OCI-LY1 (cell line): Measurements from ENCODE around the gene PTK7.

Source experiments
- H2AFZ ChIP-seq: fragments of 200-600 bp; sonication (generic), shearing (Covaris generic); 2 replicates; pipeline ENCODE4 v1.6.0; 2014; ENCODE audit warnings: antibody characterized with exemption, mild to moderate bottlenecking, low read length
- H3F3A ChIP-seq: fragments of 200-600 bp; sonication (generic), shearing (Covaris generic); 2 replicates; pipeline ENCODE4 v1.6.0; 2014; ENCODE audit warnings: mild to moderate bottlenecking, antibody characterized with exemption, low read length, moderate library complexity; ENCODE audit not compliant: insufficient read depth
- H3K27ac ChIP-seq: fragments of 200-600 bp; sonication (generic); 2 replicates; pipeline ENCODE4 v1.5.1; 2014; ENCODE audit warnings: low read length, mixed run types, mild to moderate bottlenecking, low read depth; ENCODE audit not compliant: poor library complexity, severe bottlenecking
- H3K27me3 ChIP-seq: fragments of 200-600 bp; sonication (generic); 2 replicates; pipeline ENCODE4 v1.6.0; 2014; ENCODE audit warnings: antibody characterized with exemption, mild to moderate bottlenecking, low read length, moderate library complexity; ENCODE audit not compliant: insufficient read depth
- H3K36me3 ChIP-seq: fragments of 200-600 bp; sonication (generic); 2 replicates; pipeline ENCODE4 v1.6.1; 2014; ENCODE audit warnings: mild to moderate bottlenecking, antibody characterized with exemption, low read length, moderate library complexity, mixed read lengths; ENCODE audit not compliant: insufficient read depth
- H3K4me1 ChIP-seq: fragments of 200-600 bp; sonication (generic); 2 replicates; pipeline ENCODE4 v1.5.1; 2014; ENCODE audit warnings: mild to moderate bottlenecking, low read length, moderate library complexity; ENCODE audit not compliant: insufficient read depth, severe bottlenecking
- H3K4me2 ChIP-seq: fragments of 200-600 bp; sonication (generic), shearing (Covaris generic); 2 replicates; pipeline ENCODE4 v1.6.1; 2014; ENCODE audit warnings: low read length
- H3K4me3 ChIP-seq: fragments of 200-600 bp; sonication (generic); 2 replicates; pipeline ENCODE4 v1.5.1; 2014; ENCODE audit warnings: low read length, low read depth, mild to moderate bottlenecking, mixed read lengths; ENCODE audit not compliant: poor library complexity, severe bottlenecking
- H3K79me2 ChIP-seq: fragments of 200-600 bp; shearing (Covaris generic); 2 replicates; pipeline ENCODE4 v1.6.1; 2016; ENCODE audit warnings: mixed run types, low read length, mixed read lengths; ENCODE audit not compliant: insufficient read depth
- H3K9ac ChIP-seq: fragments of 200-600 bp; sonication (generic), shearing (Covaris generic); 2 replicates; pipeline ENCODE4 v1.6.1; 2014; ENCODE audit warnings: mild to moderate bottlenecking, low read length, mixed read lengths
- H3K9me2 ChIP-seq: fragments of 200-600 bp; sonication (generic), shearing (Covaris generic); 2 replicates; pipeline ENCODE4 v1.6.1; 2014; ENCODE audit warnings: low read depth, mild to moderate bottlenecking, low read length, mixed read lengths
- H3K9me3 ChIP-seq: fragments of 200-600 bp; shearing (Covaris generic); 2 replicates; pipeline ENCODE4 v1.6.1; 2014; ENCODE audit warnings: low read length, mixed read lengths
- H4K20me1 ChIP-seq: fragments of 200-600 bp; sonication (generic), shearing (Covaris generic); 2 replicates; pipeline ENCODE4 v1.6.0; 2016; ENCODE audit warnings: mild to moderate bottlenecking, low read length; ENCODE audit not compliant: insufficient read depth
- EZH2 ChIP-seq: fragments of 200-600 bp; sonication (generic), shearing (Covaris generic); IDR thresholded peaks from 2 replicates; pipeline ENCODE4 v1.8.0; 2017; ENCODE audit warnings: borderline replicate concordance, mixed run types, mild to moderate bottlenecking, antibody characterized with exemption, low read length, moderate library complexity, mixed read lengths
- TF ChIP-seq, protein P1 (sequence below): fragments of 200-600 bp; sonication (generic), shearing (Covaris generic); IDR thresholded peaks from 2 replicates; pipeline ENCODE4 v1.5.1; 2017; ENCODE audit warnings: mild to moderate bottlenecking, antibody characterized with exemption, low read length, moderate library complexity, mixed read lengths

The PTK7 gene

DNA sequence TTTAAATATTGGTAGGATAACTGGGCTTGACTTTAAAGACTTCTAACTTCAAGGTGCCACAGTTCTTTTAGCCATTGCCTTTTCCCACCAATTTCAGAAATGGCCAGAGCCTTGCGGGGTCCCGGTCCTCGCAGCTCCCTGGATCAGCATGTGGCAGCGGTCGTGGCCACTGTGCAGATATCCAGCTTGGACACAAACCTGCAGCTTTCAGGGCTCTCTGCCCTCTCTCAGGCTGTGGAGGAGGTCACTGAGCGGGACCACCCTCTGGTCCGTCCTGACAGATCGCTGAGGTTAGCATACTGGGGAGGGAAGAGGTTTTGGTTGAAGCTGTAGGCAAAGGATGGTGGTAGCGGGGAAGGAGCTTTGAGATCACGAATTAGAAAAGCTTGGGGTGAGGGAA lies 112.3 kb downstream of the PTK7 start:
- Histone ChIP-seq H3K27me3 (no peaks in the 10 kb centered on the region), H3K9me2 (no peaks in the 10 kb centered on the region), H3K27ac (no peak overlapping the region), H3F3A (no peaks in the 10 kb centered on the region), H3K4me3 (no peak overlapping the region), H3K79me2 (no peaks in the 10 kb centered on the region), H2AFZ (no peak overlapping the region), H3K4me1 (peaks cover 1% of the 10 kb centered on the region), H3K9ac (no peak overlapping the region), H3K9me3 (no peaks in the 10 kb centered on the region), H3K36me3 (peaks cover 44% of the 10 kb centered on the region), H3K4me2 (no peak overlapping the region), H4K20me1 (no peaks in the 10 kb centered on the region)
- TF ChIP-seq, protein P1, sequence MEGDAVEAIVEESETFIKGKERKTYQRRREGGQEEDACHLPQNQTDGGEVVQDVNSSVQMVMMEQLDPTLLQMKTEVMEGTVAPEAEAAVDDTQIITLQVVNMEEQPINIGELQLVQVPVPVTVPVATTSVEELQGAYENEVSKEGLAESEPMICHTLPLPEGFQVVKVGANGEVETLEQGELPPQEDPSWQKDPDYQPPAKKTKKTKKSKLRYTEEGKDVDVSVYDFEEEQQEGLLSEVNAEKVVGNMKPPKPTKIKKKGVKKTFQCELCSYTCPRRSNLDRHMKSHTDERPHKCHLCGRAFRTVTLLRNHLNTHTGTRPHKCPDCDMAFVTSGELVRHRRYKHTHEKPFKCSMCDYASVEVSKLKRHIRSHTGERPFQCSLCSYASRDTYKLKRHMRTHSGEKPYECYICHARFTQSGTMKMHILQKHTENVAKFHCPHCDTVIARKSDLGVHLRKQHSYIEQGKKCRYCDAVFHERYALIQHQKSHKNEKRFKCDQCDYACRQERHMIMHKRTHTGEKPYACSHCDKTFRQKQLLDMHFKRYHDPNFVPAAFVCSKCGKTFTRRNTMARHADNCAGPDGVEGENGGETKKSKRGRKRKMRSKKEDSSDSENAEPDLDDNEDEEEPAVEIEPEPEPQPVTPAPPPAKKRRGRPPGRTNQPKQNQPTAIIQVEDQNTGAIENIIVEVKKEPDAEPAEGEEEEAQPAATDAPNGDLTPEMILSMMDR: no peak
- no peak for TF ChIP-seq EZH2

DNA sequence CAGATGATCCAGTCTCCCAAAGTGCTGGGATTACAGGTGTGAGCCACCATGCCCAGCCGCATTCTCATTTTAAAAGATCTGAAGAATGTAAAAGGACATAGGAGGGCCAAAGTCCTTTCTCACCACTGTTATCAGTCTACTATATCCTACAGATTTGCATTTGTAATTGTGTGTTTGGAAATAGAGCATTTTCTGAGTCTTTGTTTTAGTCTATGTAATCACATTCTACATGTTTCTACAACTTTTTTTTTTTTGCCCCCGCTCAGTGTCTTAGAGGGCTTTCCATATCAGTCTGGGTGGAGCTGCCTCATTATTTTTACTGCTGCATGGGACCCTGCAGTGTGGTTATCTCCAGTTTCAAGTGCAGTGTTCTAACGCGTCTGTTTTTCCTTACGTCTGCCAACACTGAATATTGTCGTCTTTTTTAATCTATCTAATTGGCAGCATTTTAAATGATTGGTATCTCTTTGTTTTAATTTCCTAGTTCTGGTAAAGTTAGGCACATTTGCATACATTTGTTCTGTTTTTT lies 113.7 kb downstream of the PTK7 start:
- Histone ChIP-seq H3K79me2 (no peaks in the 10 kb centered on the region), H4K20me1 (no peaks in the 10 kb centered on the region), H2AFZ (no peak overlapping the region), H3K4me3 (no peak overlapping the region), H3K9me3 (no peaks in the 10 kb centered on the region), H3K27ac (no peak overlapping the region), H3K27me3 (no peaks in the 10 kb centered on the region), H3K36me3 (peaks cover 44% of the 10 kb centered on the region), H3K9me2 (no peaks in the 10 kb centered on the region), H3K9ac (no peak overlapping the region), H3K4me1 (no peaks in the 10 kb centered on the region), H3F3A (no peaks in the 10 kb centered on the region), H3K4me2 (no peak overlapping the region)
- TF ChIP-seq, protein P1: no peak
- TF ChIP-seq EZH2: no peak

DNA sequence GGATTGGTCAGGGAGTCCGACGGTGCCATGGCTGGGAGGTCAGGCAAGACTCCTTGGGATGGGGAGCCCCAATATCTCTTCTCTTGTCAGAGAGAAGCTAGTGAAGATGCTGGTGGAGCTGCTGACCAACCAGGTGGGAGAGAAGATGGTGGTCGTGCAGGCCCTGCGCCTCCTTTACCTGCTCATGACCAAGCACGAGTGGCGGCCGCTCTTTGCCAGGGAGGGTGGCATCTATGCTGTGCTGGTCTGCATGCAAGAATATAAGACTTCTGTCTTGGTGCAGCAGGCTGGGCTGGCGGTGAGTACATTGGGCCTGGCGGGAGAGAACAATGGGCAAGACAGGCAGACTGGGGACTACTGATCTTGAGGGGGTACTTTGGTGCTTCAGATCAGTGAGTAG lies 116.8 kb downstream of the PTK7 start:
- no peak overlapping the region for H2AFZ ChIP-seq
- H3K9me3 ChIP-seq: no peaks in the 10 kb centered on the region
- no peaks in the 10 kb centered on the region for H3K4me1 ChIP-seq
- no peaks in the 10 kb centered on the region for H4K20me1 ChIP-seq
- H3K9me2 ChIP-seq: no peaks in the 10 kb centered on the region
- peaks cover 36% of the 10 kb centered on the region for H3K36me3 ChIP-seq
- TF ChIP-seq EZH2: no peak
- TF ChIP-seq, protein P1: no peak
- H3F3A ChIP-seq: no peaks in the 10 kb centered on the region
- H3K4me3 ChIP-seq: no peak overlapping the region
- no peak overlapping the region for H3K9ac ChIP-seq
- no peaks in the 10 kb centered on the region for H3K27me3 ChIP-seq
- H3K4me2 ChIP-seq: no peak overlapping the region
- no peak overlapping the region for H3K27ac ChIP-seq
- no peaks in the 10 kb centered on the region for H3K79me2 ChIP-seq
